AG20443 (cell line): ENCODE data around the gene NOS1.

Source experiments
- DNase-seq: peaks from one replicate; pipeline ENCODE4 v3.0.0; 2012; ENCODE audit warnings: low spot score, mixed read lengths

Gene NOS1

DNA sequence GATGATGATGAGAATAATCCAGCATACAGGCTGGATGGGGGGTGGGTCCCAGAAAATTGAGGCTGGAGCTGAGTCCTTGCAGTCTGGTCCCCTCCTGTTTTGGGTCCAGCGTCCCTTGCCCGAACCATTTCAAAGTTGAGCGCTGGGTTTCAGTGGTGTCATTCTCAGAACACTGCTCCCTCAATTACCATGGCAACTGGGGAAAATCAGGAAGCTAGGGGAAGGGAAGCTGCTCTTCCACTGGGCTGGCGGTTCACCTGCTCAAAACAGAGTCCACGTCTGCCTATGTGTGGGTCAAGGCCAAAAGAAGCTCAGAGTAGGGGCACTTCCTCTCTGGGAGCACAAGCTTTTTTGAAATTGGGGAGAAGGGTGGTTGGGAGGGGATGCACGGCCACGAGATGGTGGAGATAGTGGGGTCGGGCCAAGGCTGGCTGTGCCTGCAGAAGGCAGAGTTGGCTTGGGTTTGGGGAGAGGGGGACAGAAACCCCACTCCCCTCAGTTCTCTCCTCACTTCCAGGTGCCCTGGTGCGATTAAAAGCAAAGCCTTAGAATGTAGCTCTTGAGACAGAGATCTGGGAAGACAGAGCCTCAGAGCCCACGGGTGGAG is 1.7 kb upstream of the NOS1 start:
- DNase-seq: no peak

DNA sequence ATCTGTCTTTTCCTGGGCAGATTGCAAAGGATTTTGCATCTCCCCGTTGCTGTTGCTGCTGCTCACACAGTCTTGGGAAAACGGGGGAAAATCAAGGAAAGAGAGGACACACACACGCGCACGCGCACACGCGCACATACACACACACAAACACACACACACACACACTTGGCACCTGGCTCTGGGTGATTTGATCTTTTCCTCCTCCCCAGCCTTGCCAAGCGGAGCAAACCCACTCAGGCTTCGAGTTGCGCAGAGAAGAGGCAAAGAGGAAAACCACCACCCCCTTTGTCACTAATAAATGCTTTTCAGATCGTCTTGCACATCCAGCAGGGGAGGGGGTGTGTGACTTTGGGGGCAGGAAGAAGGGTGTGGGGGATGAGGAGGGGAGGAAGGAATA is 965 bp upstream of the NOS1 start:
- no peak for DNase-seq

DNA sequence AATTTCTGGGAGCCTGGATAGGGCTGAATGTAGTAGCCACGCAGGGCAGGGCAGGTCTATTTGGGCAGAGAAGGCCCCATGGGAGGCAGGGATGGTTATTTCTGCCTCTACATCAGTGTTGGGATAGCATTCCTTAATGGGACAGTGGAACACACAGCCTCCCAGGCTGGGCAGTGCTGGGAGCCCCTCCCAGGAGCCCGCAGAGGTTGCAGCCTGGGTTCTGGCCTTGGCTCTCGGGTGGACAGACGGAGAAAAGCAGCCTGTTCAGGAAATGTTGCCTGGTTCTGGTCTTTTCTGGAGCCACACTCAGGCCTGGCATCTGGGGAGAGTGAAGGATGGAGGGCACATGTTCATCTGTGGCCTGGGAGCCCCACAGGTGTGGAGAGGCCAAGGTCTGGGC is 479 bp upstream of the NOS1 start:
- no peak for DNase-seq

DNA sequence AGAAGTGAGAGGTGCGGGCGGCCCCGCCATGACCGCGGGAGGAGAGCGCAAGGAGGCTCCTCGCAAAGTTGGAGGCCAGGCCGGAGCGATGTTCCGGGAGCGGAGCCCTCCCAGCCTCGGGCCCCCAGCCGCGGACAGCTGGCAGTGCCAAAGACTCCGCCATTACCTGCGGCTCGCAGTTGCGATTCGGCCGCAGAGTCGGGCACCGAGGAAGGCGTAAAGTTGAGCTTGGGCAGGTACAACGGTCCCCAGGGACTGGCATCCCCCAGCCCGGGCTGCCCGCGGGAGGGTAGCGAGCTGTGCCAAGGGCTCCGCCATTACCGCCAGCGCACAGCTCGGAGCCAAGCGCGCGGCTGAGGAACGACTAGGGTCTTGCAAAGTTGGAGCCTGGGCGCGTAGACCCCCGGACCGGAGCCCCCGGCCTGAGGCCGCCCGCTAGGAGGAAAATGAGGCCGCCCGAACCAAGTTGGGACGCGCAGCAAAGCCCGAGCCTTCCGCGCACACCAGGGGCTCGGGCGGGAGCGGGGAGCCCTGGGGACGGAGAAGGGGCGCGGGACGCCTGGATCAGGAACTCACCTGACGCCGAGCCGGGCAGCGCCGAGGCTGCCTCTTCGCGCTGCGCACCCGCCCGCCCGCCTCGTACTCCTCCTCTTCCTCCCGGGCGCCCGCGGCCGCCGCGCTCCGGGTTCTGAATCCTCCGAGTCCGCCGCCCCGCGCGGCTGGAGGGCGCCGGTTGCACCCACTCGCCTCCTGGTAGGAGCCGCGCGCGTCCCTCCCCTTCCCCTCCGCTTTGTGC is 677 bp downstream of the NOS1 start:
- DNase-seq: no peak

DNA sequence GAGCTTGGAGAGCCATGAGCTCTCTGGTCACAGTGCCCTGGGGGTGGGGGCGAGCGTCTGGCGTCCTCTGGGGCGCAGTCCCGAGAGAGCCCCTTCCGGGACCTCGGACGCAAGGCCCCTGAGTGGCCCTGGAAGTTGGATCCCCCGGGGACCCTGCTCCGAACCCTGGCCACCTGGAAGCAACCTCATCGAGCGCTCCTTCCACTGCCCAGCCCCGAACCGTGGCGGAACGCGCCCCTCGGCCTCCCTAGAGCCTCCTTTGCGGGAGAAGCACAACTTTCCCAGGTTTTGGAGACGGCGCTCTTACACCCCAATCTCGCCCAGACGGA is 1.2 kb downstream of the NOS1 start:
- no peak for DNase-seq

DNA sequence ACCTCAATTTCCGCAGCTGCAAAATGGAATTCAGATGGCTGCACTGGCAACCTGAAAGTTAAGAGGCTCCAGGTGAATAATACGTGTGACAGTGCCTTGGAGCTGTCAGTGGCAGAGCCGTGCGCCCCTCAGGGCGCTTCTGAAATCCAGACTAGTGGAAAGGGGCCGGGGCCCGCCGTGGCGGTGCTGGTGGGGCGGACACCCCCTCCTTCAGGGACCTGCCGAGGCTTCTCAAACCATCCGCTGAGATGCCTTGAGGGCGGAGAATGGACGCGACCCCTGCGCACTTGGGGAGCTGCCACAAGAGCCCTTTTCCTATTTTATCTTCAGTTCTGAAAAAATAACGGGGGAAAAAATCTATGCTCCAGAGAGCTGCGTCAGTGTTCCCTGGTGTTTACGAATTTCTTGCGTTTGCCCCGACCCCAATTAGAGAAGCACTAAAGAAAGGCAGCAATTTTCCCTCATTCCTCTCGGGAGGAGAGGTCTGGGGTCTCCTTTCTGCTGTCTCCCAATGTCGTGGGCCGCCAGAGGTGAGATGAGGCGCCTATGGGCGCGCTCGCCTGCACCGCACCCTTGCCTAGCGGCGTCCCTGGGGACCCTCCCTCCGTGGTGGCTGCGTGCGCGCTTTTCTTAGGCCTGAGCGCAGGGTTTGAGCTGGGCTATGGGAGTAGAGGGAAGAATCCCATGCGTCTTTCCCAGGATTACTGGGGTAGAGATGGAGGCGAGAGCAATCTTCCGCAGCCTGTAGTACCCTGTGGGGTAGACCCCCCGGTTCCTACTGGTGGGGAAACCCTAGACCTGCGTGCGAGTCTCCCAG is 2.2 kb downstream of the NOS1 start:
- DNase-seq: no peak

DNA sequence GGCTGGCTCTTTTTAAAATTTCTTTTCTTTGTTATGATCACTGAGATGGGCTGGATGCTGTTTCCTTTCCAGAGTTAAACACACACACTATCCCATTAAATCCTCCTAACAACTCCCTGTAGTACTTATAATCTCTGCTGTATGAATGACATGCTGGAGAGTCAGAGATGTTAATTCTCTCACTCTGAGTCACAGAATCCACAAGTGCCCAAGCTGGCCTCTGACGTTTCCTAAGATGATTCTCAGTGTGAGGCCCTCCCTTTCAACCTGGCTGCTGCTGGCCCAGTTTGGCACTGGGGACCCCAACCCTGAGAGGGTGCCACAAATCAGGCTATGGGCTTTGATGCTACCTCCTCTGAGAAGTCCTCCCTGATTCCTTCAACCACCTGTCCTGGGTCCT is 5.4 kb downstream of the NOS1 start:
- no peak for DNase-seq

DNA sequence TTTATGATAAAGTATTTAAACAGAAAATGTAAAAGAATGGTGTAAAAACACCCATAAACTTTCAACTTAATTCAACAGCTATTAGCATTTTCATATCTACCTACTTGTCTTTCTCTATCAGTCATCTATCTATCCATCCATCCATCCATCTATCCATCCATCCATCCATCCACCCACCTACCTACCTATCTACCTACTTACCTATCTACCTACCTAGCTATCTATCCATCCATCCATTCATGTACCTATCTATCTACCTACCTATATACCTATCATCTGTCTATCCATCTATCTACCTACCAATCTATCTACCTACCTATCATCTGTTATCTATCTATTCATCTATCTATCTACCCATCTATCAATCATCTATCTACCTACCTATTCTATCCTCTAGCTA is 8.5 kb downstream of the NOS1 start:
- no peak for DNase-seq

DNA sequence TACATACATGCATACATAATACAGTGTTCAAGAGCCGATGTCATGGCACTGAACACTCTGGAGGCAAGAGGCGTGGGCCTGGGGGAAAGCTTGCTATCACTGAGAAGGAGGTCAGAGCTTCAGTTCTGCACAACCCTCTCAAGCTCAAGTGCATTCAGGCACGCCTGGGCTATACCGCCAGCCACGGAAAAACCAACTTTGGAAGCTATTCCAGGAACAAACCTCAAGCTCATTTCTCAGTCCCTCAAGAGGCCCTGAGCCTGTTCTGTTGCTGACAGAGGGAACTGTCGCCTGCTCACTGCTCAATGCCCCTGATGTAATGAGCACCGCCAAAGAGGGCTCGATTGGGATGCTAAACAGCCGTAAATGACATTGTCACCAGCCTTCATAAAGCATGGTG is 9.2 kb downstream of the NOS1 start:
- no peak for DNase-seq

DNA sequence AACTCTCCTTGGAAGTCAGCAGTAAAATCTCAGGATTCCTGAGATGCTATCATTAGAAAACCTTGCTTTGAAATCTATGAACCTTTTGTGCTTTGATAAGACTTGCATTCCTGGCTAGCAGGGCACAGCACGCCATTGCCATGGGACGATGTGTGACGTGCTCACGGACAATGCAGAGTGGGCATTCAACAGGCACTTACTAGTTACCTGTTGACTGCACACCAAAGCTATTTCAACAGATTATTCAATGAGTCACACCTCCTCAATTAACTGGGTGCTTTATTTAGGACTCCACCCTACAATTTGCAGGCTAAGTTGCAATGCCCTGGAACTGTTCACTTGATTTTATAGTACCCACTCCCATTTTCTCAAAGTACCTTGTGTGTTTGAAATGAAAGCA is 11.3 kb downstream of the NOS1 start:
- no peak for DNase-seq

DNA sequence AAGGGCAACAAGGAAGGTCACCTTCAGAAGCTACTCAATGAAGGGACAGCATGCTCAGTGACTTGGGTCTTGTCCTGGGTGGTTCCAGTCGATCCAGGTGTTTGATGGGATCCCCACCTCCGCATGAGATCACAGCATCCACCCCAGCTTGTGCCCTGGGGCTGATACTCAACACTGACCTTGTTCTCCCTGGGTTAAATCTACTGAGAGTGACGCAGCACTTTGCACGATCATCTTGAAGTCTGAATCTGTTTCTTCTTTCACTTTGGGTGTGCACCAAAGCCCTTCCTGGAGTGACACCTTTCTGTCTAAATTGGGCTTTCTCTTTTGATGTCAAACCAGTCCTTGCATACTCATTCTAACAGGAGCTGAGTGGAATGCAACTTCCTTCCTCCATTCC is 13.8 kb downstream of the NOS1 start:
- DNase-seq: no peak

DNA sequence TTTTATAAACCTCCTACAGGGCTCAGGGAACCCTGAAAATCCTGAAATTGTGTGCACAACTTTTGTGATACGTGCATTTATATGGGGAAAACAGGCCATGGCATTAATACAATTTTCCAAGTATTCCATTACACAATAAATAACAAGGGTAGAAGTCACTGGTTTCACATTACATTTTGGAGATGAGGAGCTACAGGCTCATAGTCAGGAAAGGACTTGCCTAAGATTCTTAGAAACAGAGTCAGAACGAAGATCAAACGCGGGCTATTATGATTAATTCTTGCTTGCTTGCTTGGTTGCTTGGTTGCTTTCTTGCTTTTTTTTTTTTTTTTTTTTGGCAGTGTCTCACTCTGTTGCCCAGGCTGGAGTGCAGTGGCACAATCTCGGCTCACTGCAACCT is 16.7 kb downstream of the NOS1 start:
- DNase-seq: no peak

DNA sequence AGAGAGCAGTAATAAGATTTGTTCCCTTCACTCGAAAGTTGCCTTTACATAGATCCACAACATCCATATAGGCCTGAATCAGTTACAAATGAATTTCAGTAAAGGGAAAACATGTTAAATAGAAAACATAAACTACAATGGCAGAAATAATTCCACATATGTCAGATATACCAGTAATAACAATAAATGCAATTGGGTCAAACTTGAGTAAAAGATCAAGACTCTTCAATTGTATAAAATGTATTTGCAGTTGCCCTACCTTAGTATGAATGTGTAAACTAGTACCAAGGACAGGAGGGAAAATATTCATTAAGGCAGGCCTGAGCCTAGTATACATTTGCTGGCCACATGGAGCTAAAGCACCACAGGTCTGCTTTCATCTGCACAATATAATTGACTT is 17.6 kb downstream of the NOS1 start:
- DNase-seq: no peak

DNA sequence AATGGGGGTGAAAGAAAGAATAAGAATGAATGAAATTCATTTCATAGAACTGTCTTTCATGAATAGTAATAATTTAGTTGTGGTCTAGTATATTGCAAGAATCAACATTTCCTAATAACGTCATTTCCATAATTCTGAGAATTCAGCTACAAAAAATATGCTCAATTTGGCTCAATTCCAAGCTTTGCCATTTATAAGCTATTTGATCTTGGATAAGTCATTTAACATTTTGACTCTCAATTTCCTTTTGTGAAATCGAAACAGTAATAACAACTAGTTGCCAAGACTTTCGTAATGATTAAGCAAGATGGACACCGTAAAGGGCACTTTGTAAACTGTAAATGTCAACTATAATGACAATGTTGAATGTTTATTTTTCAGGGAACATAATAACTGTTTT is 18.1 kb downstream of the NOS1 start:
- no peak for DNase-seq

DNA sequence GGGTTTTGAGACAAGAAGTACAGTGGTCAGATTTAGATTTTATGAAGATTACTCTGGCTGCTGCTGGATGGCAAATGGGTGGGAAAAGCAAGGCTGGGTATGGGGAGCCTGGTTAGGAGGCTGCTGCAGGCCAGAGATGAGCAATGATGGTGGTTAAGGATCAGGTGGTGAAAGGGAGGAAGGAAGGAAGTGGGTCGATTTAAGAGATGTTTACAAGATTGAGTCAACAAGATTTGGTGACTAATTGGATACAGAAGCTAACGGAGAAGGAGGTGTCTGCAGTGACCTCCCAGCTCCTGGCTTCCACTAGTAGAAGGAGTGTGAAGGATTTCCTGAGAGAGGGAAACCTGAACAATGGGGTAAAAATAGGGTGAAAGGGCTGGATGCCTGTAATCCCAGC is 18.7 kb downstream of the NOS1 start:
- DNase-seq: no peak

DNA sequence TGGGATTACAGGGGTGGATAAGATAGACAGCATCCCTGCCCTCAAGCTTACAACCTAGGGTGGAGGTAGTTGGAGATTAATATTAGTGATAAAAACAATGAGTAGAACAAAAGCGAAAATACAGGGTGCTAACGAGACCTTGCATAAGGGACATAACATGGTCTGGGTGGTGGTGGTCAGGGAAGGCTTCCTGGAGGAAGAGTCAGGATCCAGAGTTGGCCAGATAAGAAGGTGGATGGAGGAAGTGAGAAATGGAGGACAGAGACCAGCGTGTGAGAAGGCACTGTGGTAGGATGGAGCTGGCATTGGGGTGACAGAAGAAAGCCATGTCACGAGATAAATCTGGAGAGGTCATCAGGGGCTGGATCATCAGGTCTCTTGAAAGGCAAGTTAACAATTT is 19.2 kb downstream of the NOS1 start:
- no peak for DNase-seq

DNA sequence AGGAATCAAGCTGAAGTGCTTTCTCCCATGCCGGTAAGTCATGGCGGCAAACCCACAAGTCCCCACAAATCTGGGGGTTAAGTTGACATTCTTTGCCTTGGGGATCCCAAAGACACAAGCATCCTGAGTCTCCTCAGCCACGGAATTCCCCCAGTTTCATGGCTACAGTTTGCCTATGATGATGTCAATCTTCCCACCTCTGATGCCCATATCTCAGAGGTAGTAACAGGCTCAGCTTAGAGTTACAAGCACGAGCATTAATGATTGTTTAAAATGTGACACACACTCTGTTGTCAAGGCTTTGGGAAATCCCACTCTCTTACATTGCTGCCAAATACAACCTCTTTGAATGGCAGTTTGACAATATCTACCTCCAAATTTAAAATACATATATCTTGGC is 22.3 kb downstream of the NOS1 start:
- no peak for DNase-seq

DNA sequence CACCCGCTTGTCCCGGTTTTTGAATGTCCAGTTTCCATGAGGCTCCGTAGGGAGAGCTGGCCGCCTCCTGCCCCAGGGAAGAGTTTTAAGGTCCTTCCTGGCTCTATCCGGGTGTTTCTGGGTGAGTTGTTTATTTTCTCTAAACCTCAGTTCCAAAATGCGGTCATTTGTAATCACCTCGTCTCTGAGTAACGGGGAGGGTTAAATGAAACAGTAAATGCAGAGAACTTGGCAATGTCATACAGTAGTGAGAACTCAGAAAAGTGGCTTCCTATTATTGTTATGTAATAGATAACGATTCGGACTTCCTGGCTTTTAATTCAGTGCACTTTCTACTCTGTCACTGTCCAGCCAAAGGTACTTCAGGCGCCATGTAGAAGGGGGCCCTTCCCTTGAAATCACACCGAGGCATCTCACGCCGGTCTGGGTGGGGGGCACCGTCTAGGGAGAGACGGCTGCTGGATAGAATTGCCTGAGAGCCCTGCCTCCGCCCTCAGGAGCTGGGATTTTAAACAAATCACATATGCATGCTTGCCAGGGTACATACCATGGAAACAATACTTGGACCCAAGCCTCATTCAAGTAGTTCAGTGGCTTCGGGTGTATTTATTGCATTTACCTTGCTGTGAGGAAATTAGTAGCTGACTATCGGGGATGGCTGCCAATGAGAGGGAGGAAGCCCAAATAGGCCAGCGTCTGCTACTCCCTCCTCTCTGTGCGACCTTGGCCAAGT is 26.4 kb downstream of the NOS1 start:
- DNase-seq: no peak

DNA sequence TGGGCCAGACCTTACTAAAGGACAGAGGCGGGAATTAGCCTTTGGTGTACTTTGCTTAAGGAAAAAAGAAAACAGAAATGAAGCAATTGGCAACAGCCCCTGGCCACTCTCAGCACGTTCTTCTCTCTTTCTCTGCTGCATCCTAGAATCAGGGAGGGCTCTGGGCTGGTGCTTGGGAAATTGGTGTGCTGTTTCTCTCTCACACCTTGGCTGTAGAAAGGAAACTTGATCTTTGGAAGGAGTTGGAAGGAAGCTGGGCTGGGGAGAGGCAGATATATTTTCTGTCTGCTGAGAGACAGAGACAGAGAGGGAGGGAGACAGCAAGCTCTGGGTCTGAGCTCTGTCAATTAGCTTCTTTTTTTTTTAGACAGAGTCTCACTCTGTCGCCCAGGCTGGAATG is 27.4 kb downstream of the NOS1 start:
- DNase-seq: no peak

DNA sequence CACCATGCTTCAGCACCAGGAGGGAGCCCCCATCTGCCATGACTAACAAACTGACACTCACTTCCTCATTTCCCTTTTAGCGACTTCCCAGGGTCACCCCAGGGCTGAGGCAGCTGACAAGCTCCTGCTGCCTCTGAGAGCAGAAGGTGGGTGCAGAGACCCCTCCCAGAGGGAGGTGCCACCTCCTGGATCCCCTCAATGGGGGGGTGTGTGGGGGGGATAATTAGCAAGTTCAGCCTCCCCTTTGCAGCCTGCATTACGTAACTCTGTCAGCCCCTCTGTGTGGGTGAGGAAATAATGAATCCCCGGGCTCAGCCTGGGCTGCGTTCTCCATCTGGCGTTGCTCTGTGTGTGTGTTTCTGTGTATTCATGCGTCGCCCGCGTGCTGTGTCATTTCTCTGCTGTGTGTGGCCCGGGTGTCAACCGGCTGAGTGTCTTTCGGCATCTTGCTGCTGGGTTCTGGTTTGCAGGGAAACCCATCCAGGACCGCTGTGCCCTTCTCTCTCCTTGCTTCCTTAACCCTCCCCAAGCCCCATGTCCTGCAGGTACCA is 28.0 kb downstream of the NOS1 start:
- DNase-seq: no peak

DNA sequence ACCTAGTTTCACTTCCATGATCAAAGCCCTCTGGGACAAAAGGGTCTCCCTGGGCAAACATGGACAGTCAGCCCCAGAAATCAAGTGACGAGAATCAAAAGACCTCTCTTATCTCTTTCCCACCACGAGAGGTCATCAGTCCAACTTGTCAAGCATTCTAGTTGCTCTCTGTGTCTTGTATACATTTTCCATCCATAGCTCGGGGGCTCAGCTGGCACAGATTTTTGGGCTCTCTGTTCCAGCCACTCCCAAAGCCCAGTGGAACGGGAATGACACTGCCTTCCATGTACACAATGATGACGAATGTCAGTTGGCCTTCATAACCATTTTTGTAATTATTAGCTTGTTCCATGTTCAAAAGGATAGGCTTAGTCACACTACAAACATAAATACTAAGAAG is 29.7 kb downstream of the NOS1 start:
- no peak for DNase-seq

DNA sequence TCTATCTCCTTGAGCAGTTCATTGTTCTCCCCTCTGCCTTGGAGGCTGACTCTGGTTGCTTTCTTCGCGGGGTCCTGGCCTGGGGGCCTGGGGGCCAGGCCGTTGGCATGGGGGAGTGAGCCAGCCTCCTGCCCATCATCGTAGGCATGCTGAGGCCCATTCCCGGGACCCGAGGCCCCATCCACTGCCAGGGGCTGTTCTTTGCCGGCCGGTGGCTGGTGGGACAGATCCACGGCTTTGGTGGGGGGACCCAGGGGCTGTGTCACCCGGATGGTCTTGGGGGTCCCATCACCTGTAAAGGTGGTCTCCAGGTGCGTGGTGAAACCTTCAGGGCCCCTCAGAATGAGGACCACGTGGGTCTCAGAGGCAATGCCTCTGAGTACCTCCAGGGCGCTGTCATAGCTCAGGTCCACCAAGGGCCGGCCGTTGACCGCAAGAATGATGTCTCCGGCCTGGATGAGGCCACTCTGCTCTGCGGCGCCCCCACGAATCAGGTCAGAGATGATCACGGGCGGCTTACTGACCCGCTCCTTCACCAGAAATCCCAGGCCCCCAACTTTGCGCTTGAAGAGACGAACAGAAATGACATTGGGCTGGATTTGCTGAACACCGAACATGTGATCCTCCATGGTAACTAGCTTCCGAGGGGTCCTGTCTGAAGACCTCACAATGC is 30.8 kb downstream of the NOS1 start:
- DNase-seq: no peak
